IMR-90 (cell line): ENCODE data around the gene FLT3. TPM values are rescaled to one million over a fixed set of nuclear protein-coding genes. Genes with fewer than 3 reads are reported as not detected.

ENCODE experiments used
- ATAC-seq: fragments of 200-7000 bp; cut with Tn5 transposase; 2 replicates; pipeline ENCODE4 v1.9.1; 2020; ENCODE audit warnings: low read depth, mild to moderate bottlenecking, moderate library complexity
- Bru-seq: library from RNA; stranded (reverse); fragments of 400-500 nt; gene quantifications from one replicate; lab custom pipeline; 2021; lab: Mats Ljungman, UMichigan
- BruChase-seq, 2 experiments: library from RNA; stranded (reverse); fragments of 400-500 nt; gene quantifications; one replicate each; lab custom pipeline; 2021; lab: Mats Ljungman, UMichigan
- BruUV-seq: library from RNA; stranded (reverse); fragments of 400-500 nt; replicated peaks from 2 replicates; lab custom pipeline; 2021; lab: Mats Ljungman, UMichigan
- CTCF ChIA-PET: fragments of 300-600 bp; formaldehyde crosslinking; extraction: SDS; loops from one replicate; lab custom pipeline; 2021; ENCODE audit warnings: antibody characterized with exemption; lab: Yijun Ruan, JAX
- POLR2A ChIA-PET: fragments of 300-600 bp; sonication (Branson Sonifier 250); formaldehyde crosslinking; loops from one replicate; lab custom pipeline; 2022; ENCODE audit warnings: antibody characterized with exemption; ENCODE audit not compliant: unreplicated experiment; lab: Charles Lee
- DNase-seq: peaks from one replicate; pipeline ENCODE4 v3.0.0; 2013
- H2AFZ ChIP-seq: replicated peaks from 2 replicates; pipeline ENCODE3; 2013; ENCODE audit warnings: low read length, mild to moderate bottlenecking; ENCODE audit not compliant: poor library complexity
- H2AK5ac ChIP-seq: 2 replicates; pipeline ENCODE4 v1.6.1; 2013; ENCODE audit warnings: low read depth, low read length, inconsistent platforms
- H2AK9ac ChIP-seq: replicated peaks from 2 replicates; pipeline ENCODE3; 2013; ENCODE audit warnings: mild to moderate bottlenecking, low read depth, low read length, moderate library complexity; ENCODE audit not compliant: poor library complexity
- H2BK120ac ChIP-seq: 2 replicates; pipeline ENCODE4 v1.6.1; 2013; ENCODE audit warnings: low read depth, low read length, inconsistent platforms
- H2BK15ac ChIP-seq: 3 replicates; pipeline ENCODE4 v1.6.1; 2013; ENCODE audit warnings: low read depth, low read length, inconsistent platforms
- H2BK20ac ChIP-seq: 2 replicates; pipeline ENCODE4 v1.6.1; 2013; ENCODE audit warnings: low read depth, mild to moderate bottlenecking, inconsistent platforms, low read length, moderate library complexity
- H2BK5ac ChIP-seq: 2 replicates; pipeline ENCODE4 v1.6.1; 2013; ENCODE audit warnings: mild to moderate bottlenecking, low read depth, low read length, inconsistent platforms; ENCODE audit not compliant: poor library complexity, severe bottlenecking
- H3K14ac ChIP-seq: replicated peaks from 2 replicates; pipeline ENCODE4 v1.6.1; 2013; ENCODE audit warnings: low read depth, low read length, inconsistent platforms
- H3K18ac ChIP-seq: 2 replicates; pipeline ENCODE4 v1.6.1; 2013; ENCODE audit warnings: low read depth, low read length, control low read depth
- H3K23ac ChIP-seq: 2 replicates; pipeline ENCODE4 v1.6.1; 2013; ENCODE audit warnings: low read depth, low read length, inconsistent platforms
- H3K27ac ChIP-seq: 2 replicates; pipeline ENCODE4 v1.5.1; 2013; ENCODE audit warnings: mild to moderate bottlenecking, control low read depth, low read length; ENCODE audit not compliant: insufficient read depth
- H3K27me3 ChIP-seq: 2 replicates; pipeline ENCODE4 v1.6.1; 2013; ENCODE audit warnings: low read length; ENCODE audit not compliant: control insufficient read depth, insufficient read depth
- H3K36me3 ChIP-seq: 2 replicates; pipeline ENCODE4 v1.6.1; 2013; ENCODE audit warnings: low read length, mixed read lengths; ENCODE audit not compliant: control insufficient read depth, insufficient read depth
- H3K4ac ChIP-seq: 2 replicates; pipeline ENCODE4 v1.6.1; 2013; ENCODE audit warnings: low read depth, low read length, inconsistent platforms
- H3K4me1 ChIP-seq: 2 replicates; pipeline ENCODE4 v1.6.1; 2013; ENCODE audit warnings: low read length, mixed read lengths; ENCODE audit not compliant: control insufficient read depth, insufficient read depth
- H3K4me2 ChIP-seq: 2 replicates; pipeline ENCODE4 v1.6.1; 2013; ENCODE audit warnings: low read depth, mild to moderate bottlenecking, control low read depth, low read length, moderate library complexity
- H3K4me3 ChIP-seq: 2 replicates; pipeline ENCODE4 v1.5.1; 2013; ENCODE audit warnings: low read depth, mild to moderate bottlenecking, control low read depth, low read length, moderate library complexity; ENCODE audit not compliant: insufficient read depth
- H3K56ac ChIP-seq: 2 replicates; pipeline ENCODE4 v1.6.1; 2013; ENCODE audit warnings: low read length, inconsistent platforms; ENCODE audit not compliant: insufficient read depth; ENCODE audit errors: extremely low read depth
- H3K79me1 ChIP-seq, 2 experiments: 2 replicates each; pipeline ENCODE4 v1.6.1; 2013; ENCODE audit warnings: low read length in 2 of 2, inconsistent platforms in 1 of 2, low read depth in 1 of 2
- H3K9ac ChIP-seq: 2 replicates; pipeline ENCODE4 v1.6.1; 2013; ENCODE audit warnings: low read depth, low read length, control low read depth
- H3K9me1 ChIP-seq: 2 replicates; pipeline ENCODE4 v1.6.1; 2013; ENCODE audit warnings: low read length, inconsistent platforms; ENCODE audit not compliant: insufficient read depth
- H3K9me3 ChIP-seq: 2 replicates; pipeline ENCODE4 v1.6.1; 2013; ENCODE audit warnings: low read length; ENCODE audit not compliant: control insufficient read depth, insufficient read depth
- H4K20me1 ChIP-seq: 2 replicates; pipeline ENCODE4 v1.6.1; 2013; ENCODE audit warnings: low read length, inconsistent platforms; ENCODE audit not compliant: insufficient read depth
- H4K5ac ChIP-seq: 2 replicates; pipeline ENCODE4 v1.6.1; 2013; ENCODE audit warnings: mild to moderate bottlenecking, low read depth, low read length, control low read depth
- H4K8ac ChIP-seq, 2 experiments: 2 replicates each; pipeline ENCODE4 v1.6.1; 2013; ENCODE audit warnings: low read depth in 2 of 2, low read length in 2 of 2, control low read depth in 1 of 2, inconsistent platforms in 1 of 2
- H4K91ac ChIP-seq: 2 replicates; pipeline ENCODE4 v1.6.1; 2013; ENCODE audit warnings: low read depth, low read length, inconsistent platforms; ENCODE audit not compliant: insufficient read depth
- ELK1 ChIP-seq: fragments of 150-350 bp; IDR thresholded peaks from 2 replicates; pipeline ENCODE4 v1.6.1; 2016; ENCODE audit warnings: low read depth, mild to moderate bottlenecking, low read length, moderate library complexity, borderline replicate concordance
- RCOR1 ChIP-seq: IDR thresholded peaks from 2 replicates; pipeline ENCODE4 v1.6.1; 2012; ENCODE audit warnings: mild to moderate bottlenecking, low read length, improper control_type of control experiment; ENCODE audit not compliant: insufficient replicate concordance
- USF2 ChIP-seq: fragments of 150-350 bp; IDR thresholded peaks from 2 replicates; pipeline ENCODE4 v1.6.1; 2017; ENCODE audit warnings: mild to moderate bottlenecking, antibody characterized with exemption, low read length, low read depth
- WGBS, 2 experiments: methylation state at CpG; one replicate each; pipeline versions ENCODE4 v1.1.5 to v1.1.7; 2013; ENCODE audit warnings: missing lambda C conversion rate in 2 of 2; ENCODE audit not compliant: insufficient read length in 1 of 2; ENCODE audit errors: extremely low coverage in 2 of 2; 5-methylcytosine and 5-hydroxymethylcytosine counted together
- dilution Hi-C: fragments of 300-500 bp; cut with HindIII; formaldehyde crosslinking; loops from one replicate; pipeline ENCODE4 v1.14.3; 2018; ENCODE audit warnings: low sequenced_read_pairs; ENCODE audit not compliant: unreplicated experiment
- in situ Hi-C: fragments of 300-500 bp; cut with MboI; formaldehyde crosslinking; loops from 3 replicates; pipeline ENCODE4 v1.14.3; 2019; ENCODE audit warnings: low sequenced_read_pairs, inconsistent platforms, mixed read lengths
- intact Hi-C: fragments of 100-400 bp; cut with micrococcal nuclease; formaldehyde crosslinking; loops from 2 replicates; pipeline ENCODE4 v1.10.0; 2022
- long read RNA-seq: library from polyadenylated mRNA; unstranded; transcript quantifications from one replicate; pipeline ENCODE4 v2.0.0, GENCODE V29; 2021; ENCODE audit not compliant: unreplicated experiment
- polyA plus RNA-seq, 3 experiments: library from polyadenylated mRNA; depleted of rRNA; stranded (reverse); fragments of >200 nt; gene quantifications; 2 replicates each; pipeline ENCODE4 v1.2.3, GENCODE V29; 2012; ENCODE audit warnings: low replicate concordance in 1 of 3
- total RNA-seq: library from RNA; depleted of rRNA; stranded (reverse); fragments of >200 nt; gene quantifications from 2 replicates; pipeline ENCODE4 v1.2.3, GENCODE V29; 2012; rRNA removed

Gene FLT3
- total RNA-seq (not detected in 2 replicates), polyA plus RNA-seq (2012; rRNA removed) (not detected in 2 replicates), Bru-seq, nascent RNA (percentile 6 among the genes with signal in this experiment), BruChase-seq, experiment 1, labeled RNA remaining after a 6-hour chase (percentile 19 among the genes with signal in this experiment), BruChase-seq, experiment 2, labeled RNA remaining after a 2-hour chase (percentile 12 among the genes with signal in this experiment)
- polyA plus RNA-seq (2012; cell fraction: cytosol; rRNA removed): not detected in 2 replicates
- not detected in 2 replicates for polyA plus RNA-seq (2012; cell fraction: nucleus; rRNA removed; ENCODE audit: low replicate concordance)
- long read RNA-seq: 0 reads

- WGBS, 2 experiments: 1% methylated on average over 50 of the region's 106 CpGs; no CpG with 5 or more reads in 1 of the 2 experiments
- H3K27me3 ChIP-seq: peaks cover 55% of the 10 kb centered on the region
- peak; percentile 38 for DNase-seq
Observed at GRCh38 chr13:28100150-28101121, at the start of gene FLT3. TSS of gene FLT3 (minus strand) at chr13:28100576. CDS start at chr13:28100510, 66 bp downstream.

More at GRCh38 chr13:28100150-28101121, at the start of gene FLT3:
- peak; percentile 87 for ATAC-seq
- Histone ChIP-seq H2BK120ac (no peak within 1 kb of the TSS), H2AK9ac (peak within 1 kb of the TSS; percentile 37), H3K9me1 (no peaks in the 10 kb centered on the region), H3K4me1 (peaks cover 2% of the 10 kb centered on the region; the same call in 1 of the 2 replicates), H2AK5ac (no peak within 1 kb of the TSS), H3K79me1 (no peaks in the 10 kb centered on the region), H2BK15ac (no peak within 1 kb of the TSS), H3K23ac (no peak within 1 kb of the TSS), H4K20me1 (no peaks in the 10 kb centered on the region), H3K56ac (no peak within 1 kb of the TSS), H3K9me3 (peaks cover 8% of the 10 kb centered on the region), H2AFZ (peak within 1 kb of the TSS; percentile 84), H3K4me3 (peak within 1 kb of the TSS; percentile 36), H3K36me3 (no peaks in the 10 kb centered on the region), H4K8ac (no peak within 1 kb of the TSS), H3K4me2 (peak within 1 kb of the TSS; percentile 79), H4K91ac (no peak within 1 kb of the TSS), H3K9ac (no peak within 1 kb of the TSS), H3K18ac (no peak within 1 kb of the TSS), H2BK5ac (no peak within 1 kb of the TSS), H3K27ac (no peak within 1 kb of the TSS), H3K14ac (no peak within 1 kb of the TSS), H3K4ac (no peak within 1 kb of the TSS), H2BK20ac (no peak within 1 kb of the TSS), H4K5ac (no peak within 1 kb of the TSS)
- no TSS peak for BruUV-seq
- dilution Hi-C loops: no loop called here
- intact Hi-C loops: no loop called here
- CTCF ChIA-PET: no interaction called here
- TF ChIP-seq RCOR1 (no peak), ELK1 (no peak), USF2 (no peak)
- in situ Hi-C loops: no loop called here
- POLR2A ChIA-PET: no interaction called here
